GM11168 (cell line): ENCODE data around the gene ARFRP1.

Experiments used
- in situ Hi-C: fragments of 300-500 bp; cut with MboI; formaldehyde crosslinking; loops from one replicate; pipeline ENCODE4 v1.12.0; 2022; ENCODE audit warnings: low sequenced_read_pairs; ENCODE audit not compliant: unreplicated experiment

ARFRP1 gene

DNA sequence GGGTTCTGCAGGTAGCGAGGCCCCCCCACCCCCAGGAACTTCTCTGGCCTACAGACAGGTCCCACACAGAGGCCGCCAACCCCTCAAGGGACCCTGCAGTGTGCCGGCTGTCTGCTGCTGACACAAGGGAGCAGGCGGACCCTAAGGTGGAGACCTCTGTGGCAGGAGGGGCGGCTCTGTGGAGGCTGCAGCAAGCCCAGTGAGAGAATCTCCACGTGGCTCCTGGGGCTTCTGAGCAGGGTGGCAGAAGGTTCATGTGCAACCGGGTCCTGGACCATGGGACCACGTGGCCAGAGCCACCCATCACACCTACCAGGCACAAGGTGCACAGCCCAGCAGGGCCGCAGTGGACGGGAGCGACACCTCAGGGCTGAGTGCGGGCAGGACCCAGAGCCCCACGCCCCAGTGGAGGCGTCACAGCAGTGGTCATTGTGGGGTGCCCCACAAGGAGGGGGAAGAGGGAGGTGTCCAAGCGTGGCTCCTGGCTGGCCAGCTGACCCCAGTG is 4.3 kb downstream of the ARFRP1 start:
- in situ Hi-C loops = loop anchor here (10.0 kb wide), 1 partner anchor 261 kb away; the partner anchor contains the start of gene ZNF512B

DNA sequence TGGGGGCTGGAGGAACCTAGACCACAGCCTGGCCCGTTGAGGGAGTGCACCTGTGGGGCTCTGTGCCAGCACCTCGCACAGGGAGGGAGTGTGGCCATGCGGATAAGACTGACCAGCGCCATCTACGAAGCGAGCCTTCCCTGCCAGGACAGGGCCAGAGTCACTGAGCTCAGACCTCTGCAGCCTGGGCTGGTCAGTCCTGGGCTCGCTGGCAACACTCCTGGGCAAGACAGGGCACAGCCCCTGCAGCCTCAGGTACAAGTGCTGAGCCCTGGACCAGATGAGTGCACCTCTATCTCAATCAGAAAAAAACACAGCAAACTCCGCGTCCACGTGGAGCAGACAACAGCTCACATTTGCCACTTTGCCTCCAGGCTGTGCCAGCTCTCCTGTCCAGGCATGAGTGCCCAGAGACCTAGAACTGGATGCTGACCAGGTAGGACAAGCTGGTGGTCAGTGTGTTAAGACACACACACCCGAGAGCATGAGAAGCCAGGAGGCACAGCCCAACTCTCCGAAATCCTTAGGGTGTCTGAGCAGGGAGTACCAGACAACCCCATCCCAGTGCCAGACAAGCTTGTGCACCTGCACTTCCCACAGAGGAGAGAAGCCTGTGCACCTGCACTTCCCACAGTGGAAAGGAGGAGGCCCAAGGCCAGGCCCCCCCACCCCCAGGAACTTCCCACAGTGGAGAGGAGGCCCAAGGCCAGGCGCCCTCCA is 4.9 kb downstream of the ARFRP1 start:
- in situ Hi-C loops = loop anchor here (10.0 kb wide), 1 partner anchor 262 kb away; the partner anchor contains the start of gene ZNF512B

GRCh38 chr20:63702036-63702665 is 5.6 kb downstream of the ARFRP1 start:
- in situ Hi-C loops = loop anchor here (10.0 kb wide), 1 partner anchor 263 kb away; the partner anchor contains the start of gene ZNF512B

GRCh38 chr20:63701329-63702035 is 6.3 kb downstream of the ARFRP1 start:
- in situ Hi-C loops = loop anchor here (10.0 kb wide), 1 partner anchor 263 kb away; the partner anchor contains the start of gene ZNF512B

- in situ Hi-C loops = loop anchor here (10.0 kb wide), 1 partner anchor 264 kb away; the partner anchor contains the start of gene ZNF512B
These were observed 6.8 kb downstream of the ARFRP1 start for GRCh38 chr20:63701051-63701328.

DNA sequence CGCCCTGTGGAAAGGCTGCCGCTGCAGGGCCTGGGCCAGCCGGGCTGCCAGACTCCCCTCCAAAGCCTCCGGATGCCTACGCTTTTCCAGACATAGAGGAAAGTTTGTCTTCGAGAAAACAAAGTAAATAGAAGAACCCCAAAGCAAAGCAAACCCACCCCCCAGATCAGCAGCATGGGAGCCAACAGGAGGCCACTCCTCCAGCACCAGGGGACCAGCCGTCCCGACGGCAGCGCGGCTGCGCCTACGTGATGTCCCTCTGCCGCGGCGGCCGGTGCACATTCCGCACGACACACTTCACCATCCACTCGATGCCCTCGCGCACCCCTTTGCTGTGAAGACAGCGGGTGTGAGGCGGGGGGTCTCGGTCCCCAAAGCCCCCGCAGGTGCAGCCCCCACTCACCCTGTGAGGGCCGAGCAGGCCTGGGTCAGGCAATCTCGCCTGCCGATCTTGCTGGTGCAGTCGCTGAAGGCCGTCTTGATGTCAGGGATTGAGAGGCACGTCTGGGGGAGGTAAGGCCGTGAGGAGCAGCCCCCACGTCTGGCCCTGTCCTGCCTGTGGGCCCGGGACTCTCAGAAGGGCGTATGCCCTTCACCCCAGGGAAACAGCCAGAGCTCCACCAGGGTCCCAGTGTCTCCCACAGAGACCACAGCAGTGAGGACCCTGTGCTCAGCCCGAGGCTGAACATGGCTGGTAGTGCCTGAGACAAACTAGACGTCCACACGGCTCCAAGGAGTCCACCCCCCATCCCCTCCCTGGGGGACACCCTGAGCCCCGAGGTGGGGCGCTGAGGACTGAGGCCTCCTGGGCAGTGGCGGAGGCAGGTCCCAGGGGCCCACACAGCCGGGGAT is 7.4 kb downstream of the ARFRP1 start:
- in situ Hi-C loops = loop anchor here (10.0 kb wide), 1 partner anchor 264 kb away; the partner anchor contains the start of gene ZNF512B

DNA sequence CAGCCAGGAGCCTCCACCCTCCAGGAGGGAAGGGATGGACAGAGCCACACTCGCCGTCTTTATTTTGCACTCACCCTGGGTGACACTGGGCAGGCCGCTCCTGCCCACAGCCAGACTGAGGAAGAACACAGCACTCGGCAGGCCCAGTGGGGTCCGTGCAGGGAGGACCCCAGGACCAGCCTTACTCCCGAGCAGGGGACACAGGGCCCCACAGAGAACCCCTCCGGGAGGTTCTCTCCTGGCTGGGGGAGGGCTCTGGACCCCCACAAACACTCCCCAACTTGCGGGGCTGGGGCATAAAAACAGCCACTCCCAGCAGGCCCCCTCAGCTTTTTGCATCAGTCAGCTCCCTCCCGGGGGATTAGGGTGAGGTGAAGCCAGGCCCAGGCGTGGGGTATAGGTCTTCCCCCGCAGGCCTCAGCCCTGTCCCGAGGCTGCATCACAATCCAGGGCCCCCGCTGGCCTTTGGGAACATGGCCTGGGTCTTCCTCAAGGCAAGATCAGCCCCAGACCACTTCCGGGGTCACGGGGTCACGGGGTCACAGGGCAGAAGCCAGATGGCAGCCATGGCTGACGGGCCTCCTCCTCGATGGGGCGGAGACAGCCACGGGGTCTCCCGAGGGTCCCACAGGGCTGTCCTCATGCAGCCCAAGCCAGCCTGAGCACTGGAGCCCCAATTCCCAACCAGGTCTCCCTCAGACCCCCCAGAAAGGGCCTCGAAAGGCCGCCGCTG is 8.1 kb downstream of the ARFRP1 start:
- in situ Hi-C loops = loop anchor here (10.0 kb wide), 1 partner anchor 265 kb away; the partner anchor contains the start of gene ZNF512B

GRCh38 chr20:63698739-63699465 is 8.9 kb downstream of the ARFRP1 start:
- in situ Hi-C loops = no loop called here

DNA sequence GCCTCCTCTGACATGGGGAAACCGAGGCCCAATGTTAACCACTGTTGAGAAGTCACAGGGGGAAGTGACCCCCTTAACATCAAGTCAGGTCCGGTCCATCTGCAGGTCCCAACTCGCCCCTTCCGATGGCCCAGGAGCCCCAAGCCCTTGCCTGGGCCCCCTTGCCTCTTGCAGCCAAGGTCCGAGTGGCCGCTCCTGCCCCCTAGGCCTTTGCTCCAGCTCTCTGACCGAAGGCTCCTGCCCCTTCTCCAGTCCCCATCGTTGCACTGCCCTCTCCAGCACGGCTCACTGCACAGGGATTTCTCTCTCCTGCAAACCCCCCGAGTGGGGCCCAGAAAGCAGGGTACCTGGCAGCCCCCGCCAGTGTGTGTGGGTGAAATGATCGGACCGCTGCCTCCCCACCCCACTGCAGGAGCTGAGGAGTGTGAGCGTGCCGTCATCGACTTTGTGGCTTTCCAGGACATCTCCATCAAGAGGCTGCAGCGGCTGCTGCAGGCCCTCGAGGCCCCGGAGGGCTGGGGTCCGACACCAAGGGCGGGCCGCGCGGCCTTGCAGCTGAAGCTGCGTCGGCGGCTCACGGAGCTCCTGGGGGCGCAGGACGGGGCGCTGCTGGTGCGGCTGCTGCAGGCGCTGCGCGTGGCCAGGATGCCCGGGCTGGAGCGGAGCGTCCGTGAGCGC is 9.8 kb downstream of the ARFRP1 start:
- in situ Hi-C loops = no loop called here

DNA sequence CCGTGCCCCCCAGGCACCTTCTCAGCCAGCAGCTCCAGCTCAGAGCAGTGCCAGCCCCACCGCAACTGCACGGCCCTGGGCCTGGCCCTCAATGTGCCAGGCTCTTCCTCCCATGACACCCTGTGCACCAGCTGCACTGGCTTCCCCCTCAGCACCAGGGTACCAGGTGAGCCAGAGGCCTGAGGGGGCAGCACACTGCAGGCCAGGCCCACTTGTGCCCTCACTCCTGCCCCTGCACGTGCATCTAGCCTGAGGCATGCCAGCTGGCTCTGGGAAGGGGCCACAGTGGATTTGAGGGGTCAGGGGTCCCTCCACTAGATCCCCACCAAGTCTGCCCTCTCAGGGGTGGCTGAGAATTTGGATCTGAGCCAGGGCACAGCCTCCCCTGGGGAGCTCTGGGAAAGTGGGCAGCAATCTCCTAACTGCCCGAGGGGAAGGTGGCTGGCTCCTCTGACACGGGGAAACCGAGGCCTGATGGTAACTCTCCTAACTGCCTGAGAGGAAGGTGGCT is 10.4 kb downstream of the ARFRP1 start:
- in situ Hi-C loops = no loop called here

GRCh38 chr20:63696628-63697356 is 11.0 kb downstream of the ARFRP1 start, which contains the start of gene TNFRSF6B:
Gene TNFRSF6B (plus strand): TSS chr20:63696652. CDS start chr20:63696768, 116 bp downstream.
- in situ Hi-C loops = no loop called here

- in situ Hi-C loops = no loop called here
These were observed 11.5 kb downstream of the ARFRP1 start for GRCh38 chr20:63696306-63696627.

- in situ Hi-C loops = no loop called here
These were observed 12.1 kb downstream of the ARFRP1 start for GRCh38 chr20:63695424-63696305.

- in situ Hi-C loops = no loop called here
These were observed 13.0 kb downstream of the ARFRP1 start for GRCh38 chr20:63694584-63695423.
